ENCODE measurements around the gene PPARA.

The PPARA gene

GRCh38 chr22:46146329-46146728 lies 4.0 kb upstream of the PPARA start:
- no peak overlapping the region for H3K4me3 ChIP-seq (replicated peaks; ENCODE audit: low read depth, low read length)
- TF ChIP-seq CTCF (IDR thresholded peaks at IDR 0.05; ENCODE audit: low read length, missing control alignments): no peak
- DNase-seq (ENCODE audit: low read depth): no peak

- DNase-seq (ENCODE audit: low read depth): no peak
- TF ChIP-seq CTCF (IDR thresholded peaks at IDR 0.05; ENCODE audit: low read length, missing control alignments): no peak
- no peak overlapping the region for H3K4me3 ChIP-seq (replicated peaks; ENCODE audit: low read depth, low read length)
These were observed 3.3 kb upstream of the PPARA start for GRCh38 chr22:46147061-46147460.

GRCh38 chr22:46147471-46148267 lies 2.7 kb upstream of the PPARA start:
- H3K4me3 ChIP-seq (replicated peaks; ENCODE audit: low read depth, low read length): no peak overlapping the region
- no peak for DNase-seq (ENCODE audit: low read depth)
- TF ChIP-seq CTCF (IDR thresholded peaks at IDR 0.05; ENCODE audit: low read length, missing control alignments): no peak

- TF ChIP-seq CTCF (IDR thresholded peaks at IDR 0.05; ENCODE audit: low read length, missing control alignments): no peak
- DNase-seq (ENCODE audit: low read depth): no peak
- no peak overlapping the region for H3K4me3 ChIP-seq (replicated peaks; ENCODE audit: low read depth, low read length)
These were observed 2.0 kb upstream of the PPARA start for GRCh38 chr22:46148336-46148735.

GRCh38 chr22:46148816-46149511 lies 1.4 kb upstream of the PPARA start:
- no peak for DNase-seq (ENCODE audit: low read depth)
- peak overlapping the region; percentile 56 for H3K4me3 ChIP-seq (replicated peaks; ENCODE audit: low read depth, low read length)
- TF ChIP-seq CTCF (IDR thresholded peaks at IDR 0.05; ENCODE audit: low read length, missing control alignments): no peak

GRCh38 chr22:46149512-46150033 lies 753 bp upstream of the PPARA start:
- TF ChIP-seq CTCF (IDR thresholded peaks at IDR 0.05; ENCODE audit: low read length, missing control alignments): no peak
- peak; percentile 10 for DNase-seq (ENCODE audit: low read depth)
- H3K4me3 ChIP-seq (replicated peaks; ENCODE audit: low read depth, low read length): peak overlapping the region; percentile 56
